SU-DHL-6 (cell line): ENCODE measurements around the gene PCDHB11.
A peak's percentile ranks its signal among the peaks of the same experiment; 100 is the strongest.
"Not testable (repeated sequence)": the region's sequence is repeated elsewhere in the genome, so short reads cannot be mapped to it uniquely, and the experiment has no call there.

Source experiments
- H2AFZ ChIP-seq: fragments of 200-600 bp; sonication (generic); 2 replicates; pipeline ENCODE4 v1.6.1; 2014; ENCODE audit warnings: low read depth, mild to moderate bottlenecking, moderate library complexity, mixed read lengths, antibody characterized with exemption, low read length; ENCODE audit not compliant: severe bottlenecking
- H3F3A ChIP-seq: fragments of 200-600 bp; shearing (Covaris generic); 2 replicates; pipeline ENCODE4 v1.6.0; 2016; ENCODE audit warnings: antibody characterized with exemption, mild to moderate bottlenecking; ENCODE audit not compliant: insufficient read depth
- H3K27ac ChIP-seq: fragments of 200-600 bp; sonication (generic); 2 replicates; pipeline ENCODE4 v1.5.1; 2016; ENCODE audit warnings: low read depth, mild to moderate bottlenecking, low read length, moderate library complexity, mixed read lengths
- H3K27me3 ChIP-seq: fragments of 200-600 bp; sonication (generic), shearing (Covaris generic); 2 replicates; pipeline ENCODE4 v1.6.0; 2014; ENCODE audit warnings: mild to moderate bottlenecking, low read length
- H3K36me3 ChIP-seq: fragments of 200-600 bp; sonication (generic); 2 replicates; pipeline ENCODE4 v1.6.1; 2014; ENCODE audit warnings: mild to moderate bottlenecking, low read length, mixed read lengths
- H3K4me2 ChIP-seq: fragments of 300-600, 200-600 bp; shearing (Covaris generic), sonication (generic); 2 replicates; pipeline ENCODE4 v1.6.0; 2014; ENCODE audit warnings: low read length, low read depth, mild to moderate bottlenecking; ENCODE audit not compliant: poor library complexity, severe bottlenecking
- H3K4me3 ChIP-seq: fragments of 200-600 bp; sonication (generic); 2 replicates; pipeline ENCODE4 v1.5.1; 2014; ENCODE audit warnings: antibody characterized with exemption, low read length, mild to moderate bottlenecking, mixed read lengths; ENCODE audit not compliant: insufficient read depth, poor library complexity, severe bottlenecking
- H3K79me2 ChIP-seq: fragments of 200-600 bp; sonication (generic); 2 replicates; pipeline ENCODE4 v1.6.1; 2014; ENCODE audit warnings: mild to moderate bottlenecking, low read length, moderate library complexity; ENCODE audit not compliant: insufficient read depth
- H3K9ac ChIP-seq: fragments of 200-600 bp; sonication (generic); 2 replicates; pipeline ENCODE4 v1.7.0; 2014; ENCODE audit warnings: mild to moderate bottlenecking, low read length
- H3K9me2 ChIP-seq: fragments of 200-600 bp; sonication (generic); replicated peaks from 2 replicates; pipeline ENCODE4 v1.6.1; 2014; ENCODE audit warnings: low read length; ENCODE audit not compliant: insufficient read depth
- H3K9me3 ChIP-seq: fragments of 200-600 bp; sonication (generic); 2 replicates; pipeline ENCODE4 v1.6.1; 2014; ENCODE audit warnings: low read length, mixed read lengths; ENCODE audit not compliant: insufficient read depth
- H4K20me1 ChIP-seq: fragments of 200-600 bp; sonication (generic); 2 replicates; pipeline ENCODE4 v1.6.1; 2014; ENCODE audit warnings: low read depth, mild to moderate bottlenecking, antibody characterized with exemption, low read length, moderate library complexity, mixed read lengths
- CTCF ChIP-seq: fragments of 200-600 bp; sonication (generic); IDR thresholded peaks from one replicate; pipeline ENCODE4 v1.5.1; 2017; ENCODE audit warnings: antibody characterized with exemption, mild to moderate bottlenecking, low read length, moderate library complexity; ENCODE audit not compliant: insufficient read depth, poor library complexity, severe bottlenecking
- EZH2phosphoT487 ChIP-seq: fragments of 200-600 bp; sonication (generic), shearing (Covaris generic); conservative IDR thresholded peaks from 2 replicates; pipeline ENCODE4 v1.6.1; 2018; ENCODE audit warnings: mild to moderate bottlenecking, antibody characterized with exemption, low read length, moderate library complexity, mixed read lengths

Gene PCDHB11

GRCh38 chr5:141189131-141189530, 10.3 kb upstream of the PCDHB11 start:
- H2AFZ ChIP-seq, H3K4me3 ChIP-seq, H3K9me3 ChIP-seq, H4K20me1 ChIP-seq, H3K9me2 ChIP-seq, H3K79me2 ChIP-seq, H3K27me3 ChIP-seq, H3F3A ChIP-seq, H3K27ac ChIP-seq, H3K9ac ChIP-seq, H3K4me2 ChIP-seq, H3K36me3 ChIP-seq: not testable (repeated sequence)

DNA sequence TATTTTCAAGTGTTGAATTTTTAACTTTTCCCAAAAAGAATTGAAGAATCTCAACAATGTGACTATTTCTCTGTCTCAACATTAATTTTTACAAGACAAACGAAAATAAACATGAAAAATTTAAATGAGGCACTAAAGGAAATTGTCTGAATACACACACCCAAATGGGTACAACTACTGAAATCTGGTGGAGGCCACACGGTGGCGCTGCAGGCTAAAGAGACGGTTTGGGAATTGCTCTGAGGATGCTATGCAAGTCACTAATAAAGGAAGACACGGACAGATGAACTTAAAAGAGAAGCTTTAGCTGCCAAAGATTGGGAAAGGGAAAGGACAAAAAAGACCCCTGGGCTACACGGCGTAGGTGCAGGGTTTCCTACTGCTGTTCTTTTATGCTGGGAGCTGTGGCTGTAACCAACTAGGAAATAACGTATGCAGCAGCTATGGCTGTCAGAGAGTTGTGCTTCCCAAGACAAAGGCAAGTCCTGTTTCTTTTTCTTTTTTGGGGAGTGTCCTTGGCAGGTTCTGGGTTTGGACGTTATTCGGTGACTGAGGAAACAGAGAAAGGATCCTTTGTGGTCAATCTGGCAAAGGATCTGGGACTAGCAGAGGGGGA, 7.2 kb upstream of the PCDHB11 start, which contains the start of gene PCDHB10:
Gene PCDHB10, plus strand, starts transcription at position 244 of the 616 bp plus-strand sequence. Its CDS starts 200 bp downstream, at position 444.
- no peak within 1 kb of the TSS for H3K9ac ChIP-seq
- H3K9me2 ChIP-seq, result no peaks in the 10 kb centered on the region
- no peak within 1 kb of the TSS for H3K27ac ChIP-seq
- no peaks in the 10 kb centered on the region for H3F3A ChIP-seq
- H2AFZ ChIP-seq, result no peak within 1 kb of the TSS
- TF ChIP-seq CTCF (peak; percentile 78), EZH2phosphoT487 (no peak)
- no peak within 1 kb of the TSS for H3K4me3 ChIP-seq
- no peaks in the 10 kb centered on the region for H4K20me1 ChIP-seq
- no peaks in the 10 kb centered on the region for H3K79me2 ChIP-seq
- H3K9me3 ChIP-seq, result peaks cover 15% of the 10 kb centered on the region
- no peak within 1 kb of the TSS for H3K4me2 ChIP-seq
- no peaks in the 10 kb centered on the region for H3K36me3 ChIP-seq
- H3K27me3 ChIP-seq, result no peaks in the 10 kb centered on the region

GRCh38 chr5:141194332-141194731, 5.1 kb upstream of the PCDHB11 start:
- H3F3A ChIP-seq, H3K9ac ChIP-seq, H3K4me2 ChIP-seq, H3K27me3 ChIP-seq, H3K27ac ChIP-seq, H3K79me2 ChIP-seq, H3K9me2 ChIP-seq, H4K20me1 ChIP-seq, H3K4me3 ChIP-seq, H2AFZ ChIP-seq, H3K36me3 ChIP-seq: not testable (repeated sequence)
- H3K9me3 ChIP-seq, result peaks cover 19% of the 10 kb centered on the region

GRCh38 chr5:141196363-141196762, 3.1 kb upstream of the PCDHB11 start:
- Histone ChIP-seq H3K27ac (no peak overlapping the region), H3K4me2 (no peak overlapping the region), H4K20me1 (no peaks in the 10 kb centered on the region), H3K9ac (no peak overlapping the region), H3K27me3 (0 out of 2 replicates have a peak, but pooled peaks cover 3% of the 10 kb centered on the region), H3K4me3 (no peak overlapping the region), H2AFZ (no peak overlapping the region), H3F3A (no peaks in the 10 kb centered on the region), H3K9me2 (no peaks in the 10 kb centered on the region), H3K36me3 (no peaks in the 10 kb centered on the region), H3K79me2 (no peaks in the 10 kb centered on the region), H3K9me3 (peaks cover 19% of the 10 kb centered on the region)
- TF ChIP-seq EZH2phosphoT487 (no peak), CTCF (no peak)

- not testable (repeated sequence) for H3K27me3 ChIP-seq, H3K27ac ChIP-seq, H3K36me3 ChIP-seq, H3K4me3 ChIP-seq, H3K9me2 ChIP-seq, H3K4me2 ChIP-seq, H3F3A ChIP-seq, H2AFZ ChIP-seq, H3K79me2 ChIP-seq, H3K9ac ChIP-seq, H4K20me1 ChIP-seq
- peaks cover 15% of the 10 kb centered on the region for H3K9me3 ChIP-seq
Measured at GRCh38 chr5:141201126-141201525, 1.7 kb downstream of the PCDHB11 start.

- not testable (repeated sequence) for H3K79me2 ChIP-seq, H3K27me3 ChIP-seq, H2AFZ ChIP-seq, H4K20me1 ChIP-seq, H3K4me3 ChIP-seq, H3K4me2 ChIP-seq, H3K36me3 ChIP-seq, H3K27ac ChIP-seq, H3F3A ChIP-seq, H3K9ac ChIP-seq, H3K9me3 ChIP-seq, H3K9me2 ChIP-seq
Measured at GRCh38 chr5:141201646-141202045, 2.2 kb downstream of the PCDHB11 start.
